Thyroid gland (tissue), 4 donors: ENCODE measurements around the gene CNTN1.

Experiments
- CTCF ChIP-seq, 6 experiments: fragments of 200-600 bp in 3 of 6; fragments of 450-650 bp in 3 of 6; sonication (generic) in 3 of 6; IDR thresholded peaks; one replicate each; pipeline ENCODE4 v1.5.1; 2016 to 2019; ENCODE audit warnings: antibody characterized with exemption in 6 of 6, mild to moderate bottlenecking in 2 of 6, inconsistent platforms in 1 of 6, moderate library complexity in 1 of 6
- POLR2A ChIP-seq, 2 donors: fragments of 450-650 bp; IDR thresholded peaks; one replicate each; pipeline ENCODE4 v1.6.1; 2017; ENCODE audit warnings: antibody characterized with exemption in 2 of 2, mild to moderate bottlenecking in 2 of 2, moderate library complexity in 1 of 2

GRCh38 chr12:41011939-41012338, 319.7 kb downstream of the CNTN1 start:
- TF ChIP-seq CTCF (IDR thresholded peaks at IDR 0.05) = no peak
- no peak for TF ChIP-seq POLR2A (IDR thresholded peaks at IDR 0.05)
